HK-2 (cell line): ENCODE results near the gene OPCML.

Source experiments
- DNase-seq: peaks from one replicate; pipeline ENCODE4 v3.0.0-alpha.2; 2018; ENCODE audit not compliant: unreplicated experiment

OPCML gene

DNA sequence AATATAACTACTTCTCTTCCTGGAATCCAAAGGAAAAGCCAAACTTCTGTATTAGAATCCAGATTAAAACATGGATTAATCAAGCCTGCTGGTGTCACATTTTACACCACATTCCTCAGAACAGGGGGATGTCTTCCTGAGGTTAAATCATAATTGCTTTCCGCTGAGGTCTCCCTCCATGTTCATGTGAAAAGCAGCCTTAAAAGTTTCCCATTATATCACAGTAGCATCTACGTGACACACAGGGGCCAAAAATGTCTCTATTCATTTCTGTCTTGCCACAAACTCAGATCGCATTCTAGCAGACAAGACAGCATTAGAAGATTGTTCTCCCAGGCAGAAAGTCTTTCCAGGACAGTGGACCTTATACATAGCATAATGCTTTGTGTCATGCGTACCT is 788.7 kb downstream of the OPCML start:
- no peak for DNase-seq

DNA sequence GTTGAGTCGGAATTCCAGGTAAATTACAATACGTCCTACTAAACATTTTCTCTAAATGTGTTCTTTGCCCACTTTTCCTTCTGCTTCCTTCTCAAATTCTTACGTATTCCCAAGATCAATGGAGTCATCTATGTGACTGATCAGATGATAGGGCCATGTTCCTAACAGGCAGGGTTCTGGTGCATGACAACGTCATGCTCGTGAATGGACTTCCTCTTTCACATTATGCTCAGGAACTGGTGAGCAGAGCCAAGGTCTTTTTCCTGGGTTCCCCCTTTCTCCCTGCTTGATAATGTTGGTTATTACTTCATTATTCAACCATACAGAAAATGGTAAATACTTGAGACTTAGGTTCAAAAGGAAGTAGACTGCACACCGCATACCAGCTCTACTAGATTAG is 789.4 kb downstream of the OPCML start:
- DNase-seq = no peak

DNA sequence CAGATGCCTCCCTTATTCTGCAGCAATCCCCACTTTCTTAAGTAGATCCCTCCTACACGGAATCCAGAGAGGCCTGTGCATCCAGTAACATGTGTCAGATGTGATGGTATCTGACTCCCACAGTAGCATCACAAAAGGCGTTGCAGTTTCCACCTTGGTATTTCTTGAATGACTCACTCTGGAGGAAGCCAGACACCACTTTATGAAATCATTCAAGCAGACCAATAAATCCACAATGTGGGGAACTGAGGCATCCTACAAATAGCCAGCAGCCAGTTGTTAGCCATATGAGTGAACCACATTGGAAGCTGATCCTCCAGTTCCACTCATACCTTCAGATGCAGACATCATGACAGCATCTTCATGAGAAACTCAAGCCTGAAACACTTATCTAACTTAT is 798.1 kb downstream of the OPCML start:
- no peak for DNase-seq

DNA sequence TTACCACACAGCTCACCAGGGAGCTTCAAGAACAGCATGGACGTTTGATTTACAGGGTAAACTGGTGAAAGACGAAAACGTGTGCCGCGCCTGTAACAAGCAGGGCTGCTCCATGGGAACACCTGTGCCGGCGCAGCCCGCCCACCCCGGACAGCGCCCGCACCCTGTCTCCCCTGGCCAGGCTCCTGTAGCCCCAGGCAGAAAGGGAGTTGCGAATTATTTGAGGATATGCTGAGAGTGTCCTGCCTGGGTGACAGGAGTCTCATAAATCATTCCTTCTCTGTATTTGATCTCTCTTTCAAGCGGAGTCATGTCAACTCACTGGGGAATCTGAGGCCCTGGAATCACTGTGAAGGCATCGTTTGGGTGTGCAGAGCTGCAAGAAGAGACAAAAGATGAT is 804.3 kb downstream of the OPCML start:
- DNase-seq = no peak

DNA sequence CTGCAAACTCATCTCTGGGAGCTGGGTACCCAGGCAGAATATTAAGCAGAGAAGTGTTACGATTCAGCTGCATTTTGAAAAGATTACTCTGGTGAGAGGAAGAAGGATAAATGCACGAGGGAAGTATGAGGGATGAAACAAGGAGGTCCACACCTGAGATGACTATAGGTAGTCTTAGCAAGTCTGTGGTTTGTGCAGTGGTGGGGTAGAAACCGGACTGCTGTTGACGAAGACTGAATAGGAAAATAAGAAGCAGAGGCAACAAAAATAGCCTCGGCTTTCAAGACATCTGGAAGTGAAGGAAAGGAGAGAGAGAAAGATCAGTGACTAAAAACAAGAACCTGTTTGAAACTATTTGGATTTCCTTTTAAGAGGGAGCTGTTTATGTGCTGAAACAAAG is 810.8 kb downstream of the OPCML start:
- no peak for DNase-seq

DNA sequence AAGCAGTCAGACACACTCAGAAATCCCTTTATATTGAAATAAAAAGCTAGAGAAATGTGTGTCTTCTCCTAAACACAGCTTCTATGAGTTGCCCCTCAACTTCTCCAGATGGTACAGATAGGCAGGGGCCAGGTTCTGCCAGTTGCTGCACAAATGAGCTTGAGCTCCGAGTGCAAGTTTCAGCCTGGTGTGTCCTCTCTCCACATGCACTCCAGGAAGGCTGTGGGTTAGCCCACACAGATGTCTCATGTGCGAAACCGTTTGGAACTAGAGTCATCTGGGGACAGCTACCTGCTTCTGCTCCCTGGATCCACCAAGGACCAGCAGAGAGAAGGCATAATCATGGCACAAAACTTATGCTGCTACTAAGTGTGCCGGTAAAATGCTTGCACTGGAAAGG is 812.6 kb downstream of the OPCML start:
- DNase-seq = no peak

DNA sequence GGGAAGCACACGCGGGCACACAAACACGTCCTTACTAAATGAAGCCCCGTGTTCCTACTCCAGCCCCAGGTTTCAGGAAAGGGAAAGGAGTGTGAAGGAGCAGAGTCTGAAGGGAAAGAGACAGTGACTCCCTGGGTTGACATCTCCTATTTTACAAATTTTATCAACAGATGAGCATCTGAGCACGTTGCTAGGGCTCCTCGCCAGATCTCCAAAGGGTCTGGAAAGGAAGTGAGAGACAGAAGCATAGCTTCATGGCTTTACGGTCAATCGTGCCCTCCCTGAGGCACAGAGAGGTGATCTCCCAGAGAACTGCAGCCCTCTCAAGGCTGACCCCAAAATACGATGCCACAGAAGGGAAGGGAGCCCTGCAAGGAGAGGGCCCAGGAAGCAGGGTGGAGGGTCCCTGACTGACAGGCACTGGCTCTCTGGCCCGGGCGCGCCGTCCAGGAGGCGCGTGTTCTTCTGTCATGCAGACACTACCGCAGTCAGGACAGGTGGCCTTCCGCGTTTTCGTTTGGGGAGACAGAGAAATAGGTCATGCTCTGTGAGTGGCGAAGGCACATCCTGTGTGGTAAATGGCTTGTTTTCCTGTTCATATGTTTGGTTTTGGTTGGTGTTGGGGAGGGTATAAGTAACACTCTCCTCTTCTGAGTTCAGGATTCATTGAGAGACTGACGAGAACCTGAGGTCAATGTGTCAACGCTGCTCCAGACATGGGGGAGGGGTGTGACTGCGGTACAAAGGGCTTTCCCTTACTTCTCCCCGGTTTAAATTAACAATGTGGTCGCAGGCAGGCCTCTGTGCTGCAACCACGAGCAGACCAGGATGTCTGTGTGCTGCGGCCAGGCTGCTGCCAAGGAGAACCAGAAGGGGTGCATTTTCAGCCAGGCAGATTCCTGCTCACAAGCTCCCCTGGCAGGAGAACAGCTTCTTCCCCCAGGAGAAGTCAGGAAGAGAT is 813.3 kb downstream of the OPCML start:
- DNase-seq = no peak

DNA sequence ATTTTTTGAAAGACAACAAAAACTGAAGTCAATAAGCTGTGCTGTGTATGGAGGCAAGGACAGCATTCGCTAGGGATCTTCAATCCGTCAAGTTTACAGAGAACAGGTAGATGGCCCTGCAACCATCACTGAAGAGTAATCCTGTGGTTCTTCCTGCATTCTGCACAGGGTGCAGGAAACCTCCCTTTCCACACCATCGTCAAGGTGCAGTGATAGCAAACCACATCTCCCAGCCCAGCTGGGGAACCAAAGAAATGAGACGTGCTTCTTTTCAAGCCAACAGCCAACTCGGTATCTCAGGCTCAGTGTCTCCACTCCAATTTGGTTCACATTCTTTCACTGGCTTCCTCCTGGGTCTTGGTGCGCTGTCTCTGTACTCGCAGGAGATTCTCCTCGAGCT is 814.5 kb downstream of the OPCML start:
- no peak for DNase-seq

DNA sequence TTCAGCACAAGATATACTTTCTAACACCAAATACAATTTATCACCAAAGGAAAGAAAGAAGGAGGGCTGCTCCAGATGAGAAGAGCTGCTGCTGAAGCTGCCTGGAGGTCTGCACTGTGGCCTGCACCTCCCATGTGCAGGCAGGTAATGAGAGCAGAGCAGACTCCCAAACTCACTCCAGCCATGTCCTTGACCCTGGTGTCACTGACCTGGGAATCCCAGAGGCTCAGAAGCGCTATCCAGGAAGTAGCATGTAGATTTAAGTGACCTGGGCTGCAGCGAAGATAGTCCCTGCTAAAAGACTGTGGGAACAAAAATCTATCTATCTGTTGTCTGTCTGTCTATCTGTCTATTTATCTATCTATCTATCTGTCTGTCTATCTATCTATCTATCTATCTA is 816.3 kb downstream of the OPCML start:
- no peak for DNase-seq

DNA sequence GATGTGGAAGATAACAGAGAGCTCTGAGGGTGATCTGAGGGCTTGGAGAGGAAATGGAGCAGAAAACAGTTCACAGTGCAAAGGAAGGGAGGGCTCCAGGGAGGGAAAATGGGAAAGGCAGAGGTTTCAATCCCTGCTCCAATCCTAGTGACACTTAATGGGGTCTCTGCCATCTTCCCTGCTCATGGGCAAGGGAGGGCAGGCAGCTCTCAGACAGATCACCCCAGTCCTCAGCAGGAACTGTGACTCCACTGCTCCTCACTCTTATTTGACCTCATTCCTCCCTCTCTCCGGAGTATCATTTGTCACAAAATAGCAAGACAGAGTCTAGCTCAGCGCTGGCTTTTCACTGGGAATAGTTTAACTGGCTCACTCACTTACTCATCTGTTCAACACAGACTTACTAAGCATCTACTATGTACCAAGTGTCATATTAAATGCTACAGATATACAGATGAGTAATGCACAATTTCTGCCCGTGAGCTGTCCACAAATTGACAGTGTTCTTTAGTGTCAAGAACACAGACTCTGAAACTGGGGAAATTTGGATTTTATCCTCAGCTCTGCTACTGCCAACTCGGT is 817.4 kb downstream of the OPCML start:
- no peak for DNase-seq

DNA sequence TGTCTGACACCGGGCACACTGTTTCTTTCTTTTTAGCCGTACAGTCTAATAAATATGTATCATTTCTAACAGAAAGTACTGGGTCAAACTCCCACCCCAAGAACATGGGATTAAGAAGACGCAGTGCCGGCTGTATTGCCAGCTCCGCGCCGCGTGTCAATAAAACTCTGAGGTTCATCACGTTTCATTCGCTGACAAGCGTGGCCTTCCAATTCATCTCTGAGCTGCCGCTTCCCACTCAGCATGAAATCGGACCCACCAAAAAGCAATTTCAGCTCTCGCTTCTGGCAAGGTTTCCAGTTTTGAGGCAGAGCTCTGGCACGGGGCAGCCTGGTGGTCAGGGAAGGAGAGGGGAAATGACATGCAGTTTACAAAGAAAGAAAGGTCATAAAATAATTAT is 819.8 kb downstream of the OPCML start:
- DNase-seq = no peak

DNA sequence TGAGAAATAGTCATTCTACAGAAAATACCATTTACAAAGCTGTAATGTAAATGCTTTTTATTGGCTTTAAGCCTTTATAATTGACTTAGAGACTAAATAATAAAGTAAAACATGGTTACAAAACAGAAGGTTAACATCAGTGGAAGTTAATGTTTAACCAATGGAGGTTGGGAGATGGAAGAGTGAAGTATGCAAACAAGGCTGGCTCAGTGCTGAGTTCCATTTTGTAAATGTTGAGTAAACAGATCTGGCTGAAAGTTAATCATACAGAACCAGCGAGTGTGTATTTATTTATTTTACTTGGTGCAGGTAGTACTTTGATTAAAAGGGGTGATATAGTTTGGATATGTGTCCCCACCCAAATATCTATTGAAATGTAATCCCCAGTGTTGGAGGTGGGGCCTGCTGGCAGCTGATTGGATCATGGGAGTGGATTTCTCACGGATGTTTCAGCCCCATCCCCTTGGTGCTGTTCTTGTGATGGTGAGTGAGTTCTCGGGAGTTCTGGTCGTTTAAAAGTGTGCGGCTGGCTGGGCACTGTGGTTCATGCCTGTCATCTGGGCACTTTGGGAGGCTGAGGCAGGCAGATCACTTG is 827.4 kb downstream of the OPCML start:
- DNase-seq = no peak

DNA sequence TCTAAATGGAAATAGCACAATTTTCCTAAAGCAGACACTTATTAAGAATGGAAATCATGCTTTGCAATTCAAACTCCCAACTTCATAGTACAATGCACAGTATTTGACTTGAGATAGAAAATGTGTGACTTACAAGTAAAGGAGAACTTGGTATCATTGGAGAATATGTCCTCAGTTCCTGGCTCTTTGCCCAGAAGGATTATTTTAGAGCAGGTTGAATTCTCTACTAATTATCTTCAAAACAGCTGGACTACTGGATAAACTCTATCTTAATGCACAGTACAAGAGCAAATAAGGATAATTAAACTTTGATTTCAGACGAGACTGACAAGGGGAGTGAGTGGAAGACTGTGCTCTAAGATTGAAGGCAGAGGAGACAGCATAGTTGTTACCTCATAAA is 839.4 kb downstream of the OPCML start:
- DNase-seq = no peak

DNA sequence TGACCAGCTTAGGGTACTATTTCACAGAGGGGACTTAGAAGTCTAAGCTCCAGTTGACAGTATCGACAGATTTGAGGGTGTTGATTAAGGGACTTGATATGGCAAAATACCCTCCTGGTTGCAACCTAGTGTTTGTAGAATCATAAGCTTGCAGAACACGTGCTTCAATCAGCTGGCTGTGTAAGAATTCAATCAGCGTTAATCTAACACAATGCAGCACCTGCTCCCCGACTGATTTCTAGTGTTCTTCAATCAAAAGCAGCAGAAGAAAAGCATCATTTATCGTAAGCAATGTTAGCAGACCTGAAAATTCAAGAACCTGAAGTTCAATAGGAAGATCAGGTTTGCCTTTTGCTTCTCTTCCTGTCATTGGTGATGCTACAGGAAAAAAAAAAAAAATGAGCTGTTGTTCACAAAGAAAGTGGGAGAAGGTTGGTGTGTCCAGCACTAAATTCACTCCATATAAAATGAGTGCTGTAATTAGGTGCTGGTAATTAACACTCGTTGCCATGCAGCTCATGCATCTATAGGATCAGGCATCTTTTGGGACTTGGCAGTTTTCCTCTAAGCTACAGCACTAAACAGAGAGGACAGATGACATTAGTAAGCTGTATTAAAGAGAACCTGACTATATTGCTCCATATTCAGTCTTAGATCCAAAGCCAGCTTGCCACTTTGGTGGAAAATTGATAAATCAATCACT is 840.3 kb downstream of the OPCML start:
- DNase-seq = no peak

DNA sequence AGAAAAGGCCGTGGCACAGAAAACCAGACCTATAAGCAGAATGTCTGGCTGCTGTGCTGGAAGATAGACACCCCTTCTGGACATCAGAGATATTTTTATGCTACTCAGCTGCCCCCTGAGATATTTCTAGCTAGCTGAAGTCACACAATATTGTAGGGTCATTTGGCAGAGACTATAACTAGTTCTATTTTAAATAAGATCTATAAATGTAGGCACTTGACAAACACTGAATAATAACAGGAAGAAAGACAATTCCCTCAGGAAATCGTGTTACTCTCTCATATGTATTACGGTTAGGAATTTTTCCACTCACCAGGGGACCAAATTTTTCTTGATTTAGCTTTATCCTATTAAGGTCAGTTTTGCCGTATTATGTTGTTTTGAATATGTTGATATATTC is 845.4 kb downstream of the OPCML start:
- DNase-seq = no peak

DNA sequence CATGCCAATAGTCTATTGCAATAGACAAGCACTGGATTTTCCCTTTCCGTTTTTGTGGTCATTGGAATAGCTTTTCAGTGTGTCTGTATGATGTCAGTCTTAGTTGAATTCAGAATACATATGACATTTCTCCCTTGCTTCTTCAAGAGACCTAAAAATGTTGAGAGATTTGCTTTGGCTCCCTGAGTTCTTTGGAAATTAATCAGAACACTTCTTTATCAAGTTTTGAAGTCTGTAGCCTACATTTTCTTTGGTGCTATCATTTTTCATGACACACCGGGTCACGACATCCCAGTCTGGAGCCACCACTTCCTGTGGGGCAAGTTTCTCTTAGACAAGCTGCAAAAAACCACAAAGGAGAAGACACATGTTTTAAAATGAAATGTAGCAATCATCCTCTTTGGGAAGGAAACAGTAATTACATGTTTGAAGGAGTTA is 847.1 kb downstream of the OPCML start:
- no peak for DNase-seq

DNA sequence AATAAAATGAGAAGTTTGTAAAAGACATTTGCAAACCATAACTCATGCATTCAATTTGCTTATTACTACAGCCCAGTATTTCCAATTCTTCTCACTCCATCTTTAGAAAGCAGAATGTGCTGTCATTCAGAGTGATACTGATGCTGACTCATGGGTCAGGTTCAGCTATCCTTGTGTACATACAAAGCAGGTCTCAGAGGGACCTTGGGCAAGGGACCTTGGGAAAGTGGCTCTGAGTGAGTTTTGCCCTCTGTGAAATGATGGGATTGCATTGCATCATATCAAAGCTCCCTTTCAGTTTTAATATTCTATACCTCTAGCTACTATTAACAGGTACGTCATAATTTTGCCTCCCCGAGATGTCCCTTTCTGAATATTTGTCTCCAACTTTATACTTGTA is 848.7 kb downstream of the OPCML start:
- no peak for DNase-seq

DNA sequence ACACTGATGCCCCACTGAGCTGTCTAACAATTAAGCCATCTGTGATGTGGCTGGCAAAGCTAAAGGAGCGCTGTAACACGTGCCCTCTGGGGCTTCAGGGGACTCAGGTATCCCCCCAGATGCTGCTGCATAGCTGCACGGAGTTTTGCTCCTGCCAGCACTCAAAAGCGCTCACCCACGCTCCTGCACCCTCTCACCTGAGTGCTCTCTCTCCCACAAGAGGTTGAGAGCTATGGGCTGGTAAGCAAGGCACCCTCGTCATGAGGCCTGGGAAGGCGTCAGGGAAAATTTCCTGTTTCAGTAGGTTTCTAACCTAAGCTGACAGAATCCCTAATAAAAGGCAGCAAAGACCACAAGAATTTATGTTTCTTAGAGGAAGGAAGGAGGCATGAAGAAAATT is 850.3 kb downstream of the OPCML start:
- DNase-seq = no peak

DNA sequence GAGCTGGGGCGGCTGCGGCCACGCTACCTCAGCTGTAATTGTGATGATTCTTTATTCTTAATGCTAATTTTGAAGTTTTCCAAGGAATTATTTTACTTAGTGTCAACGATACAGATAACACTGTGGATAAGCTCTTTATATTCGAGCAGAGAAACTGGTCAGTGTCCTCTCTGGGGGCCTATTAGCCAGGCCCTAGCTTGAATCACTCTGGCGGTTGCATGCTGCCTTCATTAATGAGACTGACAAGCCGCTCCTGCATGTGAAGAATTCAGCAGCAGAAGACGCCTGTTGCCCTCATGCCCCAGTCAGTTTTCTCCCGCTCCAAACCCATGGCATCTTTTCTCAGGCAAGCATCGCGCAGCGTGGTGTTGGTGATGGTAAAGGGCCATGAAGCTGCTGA is 851.7 kb downstream of the OPCML start:
- DNase-seq = no peak

DNA sequence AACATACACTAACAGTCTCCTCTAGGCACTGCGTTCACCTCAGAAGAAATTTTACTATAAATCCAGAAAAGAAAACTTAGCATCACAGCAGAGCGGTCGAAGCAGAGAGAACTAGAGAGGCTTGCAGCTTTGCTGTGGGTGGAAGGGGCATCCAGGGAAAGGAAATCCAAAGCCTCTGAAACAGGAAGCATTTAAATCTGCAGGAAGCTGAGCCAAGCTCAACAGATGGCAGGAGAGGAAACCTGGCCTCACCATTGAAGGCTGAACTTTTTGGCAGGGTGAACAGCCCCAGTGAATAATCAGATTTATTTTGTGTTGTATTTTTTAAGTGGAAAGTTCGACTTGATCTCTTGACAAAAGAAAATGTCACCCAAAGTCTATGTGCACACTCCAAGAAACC is 858.1 kb downstream of the OPCML start:
- no peak for DNase-seq

DNA sequence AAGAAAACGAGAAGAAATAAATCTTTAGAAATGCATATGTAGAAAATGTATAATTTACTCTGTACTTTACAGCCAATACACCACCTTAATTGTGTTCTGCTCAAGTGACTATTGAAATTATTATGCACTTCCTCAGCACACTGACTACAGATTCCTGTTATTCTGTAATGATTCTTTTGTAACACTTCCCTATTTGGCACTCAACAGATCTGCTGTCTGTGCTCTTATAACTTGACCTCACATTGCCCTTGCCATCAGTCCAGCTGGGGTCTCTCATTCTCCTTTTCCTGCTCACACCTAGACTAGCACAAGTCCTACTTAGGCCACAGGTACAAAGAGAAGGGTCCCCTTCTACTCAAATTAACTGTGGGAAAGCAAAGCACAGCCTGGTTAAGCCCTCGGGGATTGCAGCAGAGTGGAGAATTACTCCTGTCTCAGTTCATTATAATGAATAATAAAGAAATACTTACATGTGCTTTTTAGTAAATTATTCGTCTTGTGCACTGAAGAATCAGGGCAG is 860.4 kb downstream of the OPCML start:
- DNase-seq = no peak
